Measurements from ENCODE around the gene IST1. TPM values are rescaled to one million over a fixed set of nuclear protein-coding genes. Genes with fewer than 3 reads are reported as not detected.

The IST1 gene
- total RNA-seq, 4 donors from 2014 or later = 215 to 253 (median 223) TPM

- H3K4me3 ChIP-seq (replicated peaks in 1 of 3) = no peak overlapping the region
- H3K36me3 ChIP-seq = no peaks in the 10 kb centered on the region
- no peak overlapping the region for H3K27ac ChIP-seq
- no peaks in the 10 kb centered on the region for H3K9me3 ChIP-seq
- intact Hi-C loops (cut with DNase I) = loop anchor here (10.0 kb wide), 1 partner anchor 77 kb away; the partner anchor contains the start of gene ZNF821
- DNase-seq = peak; percentile 76 to 85
- H3K27me3 ChIP-seq = no peaks in the 10 kb centered on the region
- WGBS, 2 donors = 56 to 57% methylated on average over 14 of the region's 14 CpGs
- no peaks in the 10 kb centered on the region for H3K4me1 ChIP-seq
- TF ChIP-seq POLR2A (IDR thresholded peaks at IDR 0.05) = no peak
- peak; percentile 34 to 81 (median 72) for TF ChIP-seq CTCF (IDR thresholded peaks at IDR 0.05)
These were observed 66.0 kb downstream of the IST1 start for GRCh38 chr16:71961066-71962039.

- no peak for DNase-seq
- no peaks in the 10 kb centered on the region for H3K27me3 ChIP-seq
- no peak overlapping the region for H3K4me3 ChIP-seq (replicated peaks in 1 of 3)
- H3K4me1 ChIP-seq = no peaks in the 10 kb centered on the region
- WGBS, 2 donors = 68 to 75% methylated on average over 9 of the region's 9 CpGs
- no peaks in the 10 kb centered on the region for H3K36me3 ChIP-seq
- TF ChIP-seq CTCF (IDR thresholded peaks at IDR 0.05) = no peak
- TF ChIP-seq POLR2A (IDR thresholded peaks at IDR 0.05) = no peak
- intact Hi-C loops (cut with DNase I) = loop anchor here (10.0 kb wide), 1 partner anchor 78 kb away; the partner anchor contains the start of gene ZNF821
- no peaks in the 10 kb centered on the region for H3K9me3 ChIP-seq
- H3K27ac ChIP-seq = no peak overlapping the region
These were observed 68.0 kb downstream of the IST1 start for GRCh38 chr16:71963125-71963875.

DNA sequence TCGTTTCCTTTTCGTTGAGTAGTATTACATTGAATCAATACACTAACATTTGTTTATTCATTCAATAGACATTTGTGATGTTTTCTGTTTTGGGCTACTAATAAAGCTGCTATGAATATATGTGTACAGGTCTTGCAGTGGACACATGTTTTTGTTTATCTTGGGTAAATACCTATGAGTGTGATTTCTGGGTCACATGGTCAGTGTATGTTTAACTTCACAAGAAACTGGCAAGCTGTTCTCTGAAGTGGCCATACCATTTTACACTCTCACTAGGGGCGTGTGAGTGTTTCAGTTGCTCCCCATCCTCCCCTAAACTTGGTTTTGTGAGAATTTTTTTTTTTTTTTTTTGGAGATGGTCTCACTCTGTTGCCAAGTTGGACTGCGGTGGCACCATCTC is 69.9 kb downstream of the IST1 start:
- intact Hi-C loops (cut with DNase I) = loop anchor here (10.0 kb wide), 1 partner anchor 80 kb away; the partner anchor contains the start of gene ZNF821
- Histone ChIP-seq H3K4me1 (no peaks in the 10 kb centered on the region), H3K36me3 (no peaks in the 10 kb centered on the region), H3K4me3 (replicated peaks in 1 of 3) (no peak overlapping the region), H3K9me3 (no peaks in the 10 kb centered on the region), H3K27ac (no peak overlapping the region), H3K27me3 (no peaks in the 10 kb centered on the region)
- DNase-seq = no peak
- 86 to 91% methylated on average over 4 of the region's 4 CpGs for WGBS, 2 donors
- TF ChIP-seq CTCF (IDR thresholded peaks at IDR 0.05) (no peak), POLR2A (IDR thresholded peaks at IDR 0.05) (no peak)

- intact Hi-C loops (cut with DNase I) = loop anchor here (10.0 kb wide), 1 partner anchor 82 kb away; the partner anchor contains the start of gene ZNF821
- WGBS, 2 donors = 56 to 57% methylated on average over 4 of the region's 4 CpGs
- Histone ChIP-seq H3K27ac (no peak overlapping the region), H3K4me1 (no peaks in the 10 kb centered on the region), H3K36me3 (no peaks in the 10 kb centered on the region), H3K9me3 (no peaks in the 10 kb centered on the region), H3K27me3 (no peaks in the 10 kb centered on the region), H3K4me3 (replicated peaks in 1 of 3) (no peak overlapping the region)
- TF ChIP-seq CTCF (IDR thresholded peaks at IDR 0.05) (no peak), POLR2A (IDR thresholded peaks at IDR 0.05) (no peak)
- no peak for DNase-seq
These were observed 71.6 kb downstream of the IST1 start for GRCh38 chr16:71966932-71967331.

All from thyroid gland (tissue), 4 donors.